ENCODE results near the gene CLCN7. TPM values are rescaled to one million over a fixed set of nuclear protein-coding genes. Genes with fewer than 3 reads are reported as not detected.

Gene CLCN7
- total and polyA plus RNA-seq, 9 of the 15 experiments (the other 6 are each of a cell fraction or from before 2014, with no cell fraction given): 0.06 to 126 (median 18.7) TPM

DNA sequence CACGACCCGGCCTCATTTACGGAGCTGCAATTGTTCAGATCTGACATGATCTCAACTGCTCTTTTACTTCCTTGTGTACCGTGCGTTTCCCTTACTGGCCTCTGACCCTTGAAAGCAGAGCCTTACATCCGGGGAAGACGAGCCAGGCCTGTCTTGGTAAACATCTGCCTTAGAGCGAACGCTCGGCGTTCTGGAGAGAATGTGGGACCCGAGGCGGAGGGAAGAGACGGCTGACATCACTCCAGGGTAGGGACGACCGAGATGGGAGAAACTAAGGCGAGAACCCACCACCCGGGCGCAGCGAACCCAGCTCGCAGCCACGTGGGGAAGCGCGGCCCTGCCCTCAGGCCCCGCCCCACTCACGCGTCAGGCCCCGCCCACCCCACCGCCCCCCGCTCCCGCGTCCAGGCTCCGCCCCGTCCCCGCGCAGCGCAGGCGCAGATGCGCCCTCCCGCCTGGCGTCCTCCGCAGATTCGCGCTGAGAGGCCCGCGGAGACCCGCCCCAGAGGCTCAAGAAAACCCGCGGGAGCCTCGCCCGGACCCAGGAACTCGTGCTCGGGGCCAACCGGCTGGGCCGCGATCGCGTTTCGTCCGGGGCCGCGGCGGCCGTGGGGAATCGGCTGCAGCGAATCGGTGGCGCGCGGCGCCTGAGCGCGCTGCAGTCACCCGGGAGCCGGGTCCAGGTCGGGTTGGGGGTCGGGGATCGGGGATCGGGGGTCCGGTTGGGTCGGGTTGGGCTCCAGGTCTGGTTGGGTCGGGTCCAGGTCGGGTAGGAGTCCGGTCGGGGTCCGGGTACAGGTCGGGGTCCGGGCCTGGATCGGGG is 18.3 kb upstream of the CLCN7 start, which contains the start of gene TELO2 (continued):
- TF ChIP-seq STAG1 (CRISPR knock-in tag; IDR thresholded peaks at IDR 0.05; ENCODE audit: borderline replicate concordance): no peak
- TF ChIP-seq HNRNPL (IDR thresholded peaks at IDR 0.05; ENCODE audit: low read depth, low read length): 0 out of 2 replicates have a peak, but pooled peaks have one; percentile 61
- peak; percentile 82 for TF ChIP-seq NFIC (IDR thresholded peaks at IDR 0.05)
- TF ChIP-seq ZBTB17 (CRISPR knock-in tag; IDR thresholded peaks at IDR 0.05): no peak
- TF ChIP-seq ILK (tag; IDR thresholded peaks at IDR 0.05; ENCODE audit: borderline replicate concordance, low read depth): no peak
- no peak for TF ChIP-seq ZKSCAN8 (CRISPR knock-in tag; IDR thresholded peaks at IDR 0.05)
- peak; percentile 66 for TF ChIP-seq TAF1 (IDR thresholded peaks at IDR 0.05; ENCODE audit: control insufficient read depth, extremely low read depth, insufficient read depth, low read length, severe bottlenecking)
- no peak for TF ChIP-seq TFAM (CRISPR knock-in tag; conservative IDR thresholded peaks at IDR 0.05)
- TF ChIP-seq, protein P1, sequence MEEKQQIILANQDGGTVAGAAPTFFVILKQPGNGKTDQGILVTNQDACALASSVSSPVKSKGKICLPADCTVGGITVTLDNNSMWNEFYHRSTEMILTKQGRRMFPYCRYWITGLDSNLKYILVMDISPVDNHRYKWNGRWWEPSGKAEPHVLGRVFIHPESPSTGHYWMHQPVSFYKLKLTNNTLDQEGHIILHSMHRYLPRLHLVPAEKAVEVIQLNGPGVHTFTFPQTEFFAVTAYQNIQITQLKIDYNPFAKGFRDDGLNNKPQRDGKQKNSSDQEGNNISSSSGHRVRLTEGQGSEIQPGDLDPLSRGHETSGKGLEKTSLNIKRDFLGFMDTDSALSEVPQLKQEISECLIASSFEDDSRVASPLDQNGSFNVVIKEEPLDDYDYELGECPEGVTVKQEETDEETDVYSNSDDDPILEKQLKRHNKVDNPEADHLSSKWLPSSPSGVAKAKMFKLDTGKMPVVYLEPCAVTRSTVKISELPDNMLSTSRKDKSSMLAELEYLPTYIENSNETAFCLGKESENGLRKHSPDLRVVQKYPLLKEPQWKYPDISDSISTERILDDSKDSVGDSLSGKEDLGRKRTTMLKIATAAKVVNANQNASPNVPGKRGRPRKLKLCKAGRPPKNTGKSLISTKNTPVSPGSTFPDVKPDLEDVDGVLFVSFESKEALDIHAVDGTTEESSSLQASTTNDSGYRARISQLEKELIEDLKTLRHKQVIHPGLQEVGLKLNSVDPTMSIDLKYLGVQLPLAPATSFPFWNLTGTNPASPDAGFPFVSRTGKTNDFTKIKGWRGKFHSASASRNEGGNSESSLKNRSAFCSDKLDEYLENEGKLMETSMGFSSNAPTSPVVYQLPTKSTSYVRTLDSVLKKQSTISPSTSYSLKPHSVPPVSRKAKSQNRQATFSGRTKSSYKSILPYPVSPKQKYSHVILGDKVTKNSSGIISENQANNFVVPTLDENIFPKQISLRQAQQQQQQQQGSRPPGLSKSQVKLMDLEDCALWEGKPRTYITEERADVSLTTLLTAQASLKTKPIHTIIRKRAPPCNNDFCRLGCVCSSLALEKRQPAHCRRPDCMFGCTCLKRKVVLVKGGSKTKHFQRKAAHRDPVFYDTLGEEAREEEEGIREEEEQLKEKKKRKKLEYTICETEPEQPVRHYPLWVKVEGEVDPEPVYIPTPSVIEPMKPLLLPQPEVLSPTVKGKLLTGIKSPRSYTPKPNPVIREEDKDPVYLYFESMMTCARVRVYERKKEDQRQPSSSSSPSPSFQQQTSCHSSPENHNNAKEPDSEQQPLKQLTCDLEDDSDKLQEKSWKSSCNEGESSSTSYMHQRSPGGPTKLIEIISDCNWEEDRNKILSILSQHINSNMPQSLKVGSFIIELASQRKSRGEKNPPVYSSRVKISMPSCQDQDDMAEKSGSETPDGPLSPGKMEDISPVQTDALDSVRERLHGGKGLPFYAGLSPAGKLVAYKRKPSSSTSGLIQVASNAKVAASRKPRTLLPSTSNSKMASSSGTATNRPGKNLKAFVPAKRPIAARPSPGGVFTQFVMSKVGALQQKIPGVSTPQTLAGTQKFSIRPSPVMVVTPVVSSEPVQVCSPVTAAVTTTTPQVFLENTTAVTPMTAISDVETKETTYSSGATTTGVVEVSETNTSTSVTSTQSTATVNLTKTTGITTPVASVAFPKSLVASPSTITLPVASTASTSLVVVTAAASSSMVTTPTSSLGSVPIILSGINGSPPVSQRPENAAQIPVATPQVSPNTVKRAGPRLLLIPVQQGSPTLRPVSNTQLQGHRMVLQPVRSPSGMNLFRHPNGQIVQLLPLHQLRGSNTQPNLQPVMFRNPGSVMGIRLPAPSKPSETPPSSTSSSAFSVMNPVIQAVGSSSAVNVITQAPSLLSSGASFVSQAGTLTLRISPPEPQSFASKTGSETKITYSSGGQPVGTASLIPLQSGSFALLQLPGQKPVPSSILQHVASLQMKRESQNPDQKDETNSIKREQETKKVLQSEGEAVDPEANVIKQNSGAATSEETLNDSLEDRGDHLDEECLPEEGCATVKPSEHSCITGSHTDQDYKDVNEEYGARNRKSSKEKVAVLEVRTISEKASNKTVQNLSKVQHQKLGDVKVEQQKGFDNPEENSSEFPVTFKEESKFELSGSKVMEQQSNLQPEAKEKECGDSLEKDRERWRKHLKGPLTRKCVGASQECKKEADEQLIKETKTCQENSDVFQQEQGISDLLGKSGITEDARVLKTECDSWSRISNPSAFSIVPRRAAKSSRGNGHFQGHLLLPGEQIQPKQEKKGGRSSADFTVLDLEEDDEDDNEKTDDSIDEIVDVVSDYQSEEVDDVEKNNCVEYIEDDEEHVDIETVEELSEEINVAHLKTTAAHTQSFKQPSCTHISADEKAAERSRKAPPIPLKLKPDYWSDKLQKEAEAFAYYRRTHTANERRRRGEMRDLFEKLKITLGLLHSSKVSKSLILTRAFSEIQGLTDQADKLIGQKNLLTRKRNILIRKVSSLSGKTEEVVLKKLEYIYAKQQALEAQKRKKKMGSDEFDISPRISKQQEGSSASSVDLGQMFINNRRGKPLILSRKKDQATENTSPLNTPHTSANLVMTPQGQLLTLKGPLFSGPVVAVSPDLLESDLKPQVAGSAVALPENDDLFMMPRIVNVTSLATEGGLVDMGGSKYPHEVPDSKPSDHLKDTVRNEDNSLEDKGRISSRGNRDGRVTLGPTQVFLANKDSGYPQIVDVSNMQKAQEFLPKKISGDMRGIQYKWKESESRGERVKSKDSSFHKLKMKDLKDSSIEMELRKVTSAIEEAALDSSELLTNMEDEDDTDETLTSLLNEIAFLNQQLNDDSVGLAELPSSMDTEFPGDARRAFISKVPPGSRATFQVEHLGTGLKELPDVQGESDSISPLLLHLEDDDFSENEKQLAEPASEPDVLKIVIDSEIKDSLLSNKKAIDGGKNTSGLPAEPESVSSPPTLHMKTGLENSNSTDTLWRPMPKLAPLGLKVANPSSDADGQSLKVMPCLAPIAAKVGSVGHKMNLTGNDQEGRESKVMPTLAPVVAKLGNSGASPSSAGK (IDR thresholded peaks at IDR 0.05): peak; percentile 95
- TF ChIP-seq SRSF7 (optimal IDR thresholded peaks at IDR 0.05; ENCODE audit: low read depth, low read length): no peak
- no peak for TF ChIP-seq RBM15 (IDR thresholded peaks at IDR 0.05; ENCODE audit: insufficient read depth, low read length)
- TF ChIP-seq PCBP2 (IDR thresholded peaks at IDR 0.05; ENCODE audit: low read depth, low read length, poor library complexity, severe bottlenecking): no peak
- peak; percentile 26 for TF ChIP-seq BHLHE40 (IDR thresholded peaks at IDR 0.05; ENCODE audit: low read length)
- peak; percentile 96 for TF ChIP-seq EP300 (IDR thresholded peaks at IDR 0.05; ENCODE audit: low read length)
- no peak for TF ChIP-seq SMARCA5 (IDR thresholded peaks at IDR 0.05)

All from K562 (cell line).